GM23338 (cell line): ENCODE data around the gene KRT17. TPM values are rescaled to one million over a fixed set of nuclear protein-coding genes. Genes with fewer than 3 reads are reported as not detected.

ENCODE experiments used
- ATAC-seq: fragments of 200-7000 bp; cut with Tn5 transposase; 3 replicates; pipeline ENCODE4 v1.9.1; 2020
- DNase-seq: peaks from one replicate; pipeline ENCODE4 v3.0.0-alpha.2; 2015; ENCODE audit warnings: low spot score
- H2AFZ ChIP-seq: fragments of 200-600 bp; sonication (generic); 2 replicates; pipeline ENCODE4 v1.8.0; 2016; ENCODE audit warnings: antibody characterized with exemption, mild to moderate bottlenecking, moderate library complexity
- H3F3A ChIP-seq: fragments of 200-600 bp; sonication (generic); replicated peaks from 2 replicates; pipeline ENCODE4 v1.8.0; 2017; ENCODE audit warnings: antibody characterized with exemption, mixed run types, low read depth
- H3K27ac ChIP-seq: fragments of 200-600 bp; sonication (generic); 2 replicates; pipeline ENCODE4 v1.6.1; 2016; ENCODE audit warnings: low read depth
- H3K27me3 ChIP-seq: fragments of 200-600 bp; sonication (generic); 2 replicates; pipeline ENCODE4 v1.8.0; 2016; ENCODE audit warnings: mild to moderate bottlenecking, mixed run types, moderate library complexity; ENCODE audit not compliant: insufficient read depth
- H3K36me3 ChIP-seq: fragments of 200-600 bp; sonication (generic); 2 replicates; pipeline ENCODE4 v1.8.0; 2016; ENCODE audit warnings: mild to moderate bottlenecking; ENCODE audit not compliant: insufficient read depth
- H3K4me1 ChIP-seq: fragments of 200-600 bp; sonication (generic); 2 replicates; pipeline ENCODE4 v1.8.0; 2016; ENCODE audit warnings: mild to moderate bottlenecking, moderate library complexity; ENCODE audit not compliant: insufficient read depth
- H3K4me2 ChIP-seq: fragments of 200-600 bp; sonication (generic); 2 replicates; pipeline ENCODE4 v1.7.1; 2017; ENCODE audit warnings: mixed run types
- H3K4me3 ChIP-seq: fragments of 200-600 bp; sonication (generic); 2 replicates; pipeline ENCODE4 v1.6.1; 2016; ENCODE audit warnings: mixed run types
- H3K79me2 ChIP-seq: fragments of 200-600 bp; sonication (generic); replicated peaks from 2 replicates; pipeline ENCODE4 v1.8.0; 2017; ENCODE audit warnings: mild to moderate bottlenecking; ENCODE audit not compliant: insufficient read depth
- H3K9me2 ChIP-seq: fragments of 200-600 bp; sonication (generic); 2 replicates; pipeline ENCODE4 v1.8.0; 2017; ENCODE audit not compliant: insufficient read depth
- H4K20me1 ChIP-seq: fragments of 200-600 bp; sonication (generic); replicated peaks from 2 replicates; pipeline ENCODE4 v1.8.0; 2017; ENCODE audit warnings: mild to moderate bottlenecking; ENCODE audit not compliant: insufficient read depth
- H3K27ac Mint-ChIP-seq: 2 replicates; pipeline ENCODE4 v1.8.0; 2020; ENCODE audit warnings: inconsistent platforms, mild to moderate bottlenecking, moderate library complexity, mixed read lengths
- H3K27me3 Mint-ChIP-seq: 3 replicates; pipeline ENCODE4 v1.8.0; 2022; ENCODE audit warnings: low read depth, mild to moderate bottlenecking, moderate library complexity, mixed read lengths, inconsistent platforms; ENCODE audit not compliant: insufficient read depth, poor library complexity
- H3K36me3 Mint-ChIP-seq: 3 replicates; pipeline ENCODE4 v1.8.0; 2021; ENCODE audit warnings: low read depth, mild to moderate bottlenecking, inconsistent platforms, moderate library complexity, mixed read lengths
- H3K4me1 Mint-ChIP-seq: 3 replicates; pipeline ENCODE4 v1.8.0; 2020; ENCODE audit warnings: mild to moderate bottlenecking, inconsistent platforms, mixed read lengths
- H3K4me3 Mint-ChIP-seq: 3 replicates; pipeline ENCODE4 v1.8.0; 2021; ENCODE audit warnings: moderate library complexity, mild to moderate bottlenecking, inconsistent platforms, mixed read lengths
- H3K9me3 Mint-ChIP-seq: 3 replicates; pipeline ENCODE4 v1.8.0; 2020; ENCODE audit warnings: moderate library complexity, mild to moderate bottlenecking, inconsistent platforms, mixed read lengths
- CREB1 ChIP-seq: fragments of 250-450 bp; sonication (Bioruptor Pico); IDR thresholded peaks from 2 replicates; pipeline ENCODE4 v1.5.0; 2020; ENCODE audit warnings: low read depth, mild to moderate bottlenecking, moderate library complexity
- CTCF ChIP-seq, 2 experiments: fragments of 200-600 bp in 1 of 2; sonication (generic) in 1 of 2; conservative IDR thresholded peaks; 2 replicates each; pipeline versions ENCODE4 v1.5.1 to v1.6.1; 2016 to 2017; ENCODE audit warnings: antibody characterized with exemption in 2 of 2, low read depth in 2 of 2, mild to moderate bottlenecking in 2 of 2, moderate library complexity in 1 of 2
- ETS1 ChIP-seq: IDR thresholded peaks from 2 replicates; pipeline ENCODE4 v1.6.1; 2016; ENCODE audit warnings: antibody characterized with exemption
- EZH2 ChIP-seq: fragments of 200-600 bp; sonication (generic); IDR thresholded peaks from one replicate; pipeline ENCODE4 v1.8.0; 2017; ENCODE audit warnings: antibody characterized with exemption, mild to moderate bottlenecking, low read depth; ENCODE audit not compliant: unreplicated experiment
- EZH2phosphoT487 ChIP-seq: fragments of 200-600 bp; sonication (generic); IDR thresholded peaks from one replicate; pipeline ENCODE4 v1.8.1; 2018; ENCODE audit warnings: antibody characterized with exemption; ENCODE audit not compliant: unreplicated experiment
- JUNB ChIP-seq: IDR thresholded peaks from one replicate; pipeline ENCODE4 v1.6.1; 2016; ENCODE audit warnings: antibody characterized with exemption; ENCODE audit not compliant: unreplicated experiment
- NANOG ChIP-seq: IDR thresholded peaks from 2 replicates; pipeline ENCODE4 v1.6.1; 2016; ENCODE audit warnings: antibody characterized with exemption, borderline replicate concordance
- POLR2AphosphoS5 ChIP-seq: IDR thresholded peaks from 2 replicates; pipeline ENCODE4 v1.6.1; 2016; ENCODE audit warnings: antibody characterized with exemption, low read depth
- REST ChIP-seq: IDR thresholded peaks from one replicate; pipeline ENCODE4 v1.6.1; 2018; ENCODE audit warnings: antibody characterized with exemption; ENCODE audit not compliant: unreplicated experiment
- STAT1 ChIP-seq: IDR thresholded peaks from one replicate; pipeline ENCODE4 v1.6.1; 2016; ENCODE audit warnings: antibody characterized with exemption; ENCODE audit not compliant: unreplicated experiment
- ZNF114 ChIP-seq: fragments of 250-450 bp; sonication (Bioruptor Pico); IDR thresholded peaks from 2 replicates; pipeline ENCODE4 v1.5.0; 2020; ENCODE audit warnings: mild to moderate bottlenecking, moderate library complexity
- ZNF331 ChIP-seq: fragments of 250-450 bp; sonication (Bioruptor Pico); IDR thresholded peaks from 2 replicates; pipeline ENCODE4 v1.5.0; 2020; ENCODE audit warnings: low read depth, mild to moderate bottlenecking, moderate library complexity
- ZNF462 ChIP-seq: fragments of 250-450 bp; sonication (Bioruptor Pico); IDR thresholded peaks from 2 replicates; pipeline ENCODE4 v1.5.0; 2020; ENCODE audit warnings: mild to moderate bottlenecking, moderate library complexity
- polyA plus RNA-seq: library from polyadenylated mRNA; unstranded; fragments of >200 nt; fragmentation: Nextera tagmentation; extraction: Ambion mirVana; gene quantifications from 2 replicates; pipeline ENCODE4 v1.2.1, GENCODE V29; 2016
- total RNA-seq: library from RNA; depleted of rRNA; stranded (reverse); fragments of >200 nt; shearing (Covaris generic); gene quantifications from 2 replicates; pipeline ENCODE4 v1.2.3, GENCODE V29; 2014

KRT17 gene
- total and polyA plus RNA-seq, 2 experiments from 2014 or later: 0.63 to 1.8 TPM

- H3K9me2 ChIP-seq: no peaks in the 10 kb centered on the region
- H3K36me3 Mint-ChIP-seq: no peaks in the 10 kb centered on the region
- peak overlapping the region; percentile 76; the same call in 1 of the 2 replicates for H3K4me3 ChIP-seq
- peaks cover 30% of the 10 kb centered on the region for H3K27me3 Mint-ChIP-seq
- H3K79me2 ChIP-seq: no peaks in the 10 kb centered on the region
- no peak for ATAC-seq
- H4K20me1 ChIP-seq: no peaks in the 10 kb centered on the region
- H3K27me3 ChIP-seq: no peaks in the 10 kb centered on the region
- H3K4me2 ChIP-seq: peak overlapping the region; percentile 95
- TF ChIP-seq EZH2phosphoT487 (no peak), POLR2AphosphoS5 (no peak), REST (no peak), STAT1 (no peak), ZNF331 (CRISPR knock-in tag) (no peak), EZH2 (no peak), CTCF (conservative IDR thresholded peaks at IDR 0.05; ENCODE audit: low read depth in 2 of 2) (no peak), NANOG (no peak), CREB1 (CRISPR knock-in tag) (no peak), JUNB (no peak), ETS1 (no peak), ZNF114 (CRISPR knock-in tag) (no peak), ZNF462 (CRISPR knock-in tag) (no peak)
- H3K4me1 Mint-ChIP-seq: peaks cover 19% of the 10 kb centered on the region
- no peak overlapping the region for H3K27ac Mint-ChIP-seq
- H3K4me1 ChIP-seq: peaks cover 13% of the 10 kb centered on the region; the same call in 1 of the 2 replicates
- peak overlapping the region; percentile 71; the same call in 1 of the 3 replicates for H3K4me3 Mint-ChIP-seq
- no peak overlapping the region for H2AFZ ChIP-seq
- DNase-seq: no peak
- H3K36me3 ChIP-seq: no peaks in the 10 kb centered on the region
- H3F3A ChIP-seq: no peaks in the 10 kb centered on the region
- H3K27ac ChIP-seq: no peak overlapping the region
- H3K9me3 Mint-ChIP-seq: no peaks in the 10 kb centered on the region; the same call in 2 of the 3 replicates
Observed at GRCh38 chr17:41664587-41665565, 40.5 kb upstream of the KRT17 start.
